Measurements from ENCODE around the gene SNRPB2.

SNRPB2 gene

GRCh38 chr20:16732506-16733152 lies 2.8 kb downstream of the SNRPB2 start:
- no peak for DNase-seq (ENCODE audit: low read depth in 2 of 2)

DNA sequence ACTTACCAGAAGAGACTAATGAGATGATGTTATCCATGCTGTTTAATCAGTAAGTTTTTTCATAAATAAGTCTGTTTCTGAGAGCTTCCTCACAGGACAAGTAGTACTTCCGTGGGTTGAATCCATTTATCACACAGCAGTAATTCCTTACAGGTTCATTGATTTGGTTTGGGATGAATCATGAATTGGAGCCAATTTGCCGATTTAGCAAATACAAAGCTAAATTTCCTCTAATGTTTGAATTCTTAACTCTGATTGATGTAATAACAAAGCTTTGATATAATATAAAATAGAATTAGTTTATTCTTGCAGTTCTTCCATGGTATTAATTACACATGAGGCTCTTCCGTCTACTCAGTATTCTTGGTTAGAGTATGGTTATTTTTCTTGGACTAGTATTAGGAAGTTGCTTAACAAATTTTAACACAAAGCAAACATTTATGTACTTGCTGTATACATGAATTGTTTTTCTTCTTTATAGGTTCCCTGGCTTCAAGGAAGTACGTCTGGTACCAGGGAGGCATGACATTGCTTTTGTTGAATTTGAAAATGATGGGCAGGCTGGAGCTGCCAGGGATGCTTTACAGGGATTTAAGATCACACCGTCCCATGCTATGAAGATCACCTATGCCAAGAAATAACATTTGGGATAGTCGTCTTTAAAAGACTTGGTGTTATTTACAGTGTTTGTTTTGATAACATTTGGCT lies 10.7 kb downstream of the SNRPB2 start:
- DNase-seq (ENCODE audit: low read depth in 2 of 2): no peak

GRCh38 chr20:16744178-16744807 lies 14.5 kb downstream of the SNRPB2 start:
- DNase-seq (ENCODE audit: low read depth in 2 of 2): no peak

DNA sequence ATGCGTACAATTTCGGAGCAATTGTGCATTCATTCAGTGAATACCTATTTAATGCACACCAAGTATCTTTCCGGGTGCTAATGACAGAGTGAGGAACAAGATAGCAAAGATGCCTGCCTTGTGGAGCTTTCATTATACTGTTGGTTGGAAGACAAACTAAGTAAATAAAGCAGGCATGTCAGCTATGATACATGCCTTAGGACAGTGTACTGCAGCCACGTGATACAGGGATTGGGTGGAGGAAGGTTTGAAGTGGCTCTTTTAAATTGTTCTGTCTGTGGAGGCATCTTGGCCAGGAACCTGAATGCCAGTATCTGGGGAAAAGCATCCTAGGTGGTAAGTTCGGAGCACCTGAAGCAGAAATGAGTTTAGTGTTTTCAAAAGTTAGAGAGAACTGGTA lies 15.4 kb downstream of the SNRPB2 start:
- DNase-seq (ENCODE audit: low read depth in 2 of 2): no peak

- no peak for DNase-seq (ENCODE audit: low read depth in 2 of 2)
Observed at GRCh38 chr20:16747291-16747811, 17.5 kb downstream of the SNRPB2 start.

- no peak for DNase-seq (ENCODE audit: low read depth in 2 of 2)
Observed at GRCh38 chr20:16748308-16748900, 18.6 kb downstream of the SNRPB2 start, which contains the start of gene OTOR. TSS of gene OTOR (plus strand) at chr20:16748358. CDS start at chr20:16748402, 44 bp downstream.

DNA sequence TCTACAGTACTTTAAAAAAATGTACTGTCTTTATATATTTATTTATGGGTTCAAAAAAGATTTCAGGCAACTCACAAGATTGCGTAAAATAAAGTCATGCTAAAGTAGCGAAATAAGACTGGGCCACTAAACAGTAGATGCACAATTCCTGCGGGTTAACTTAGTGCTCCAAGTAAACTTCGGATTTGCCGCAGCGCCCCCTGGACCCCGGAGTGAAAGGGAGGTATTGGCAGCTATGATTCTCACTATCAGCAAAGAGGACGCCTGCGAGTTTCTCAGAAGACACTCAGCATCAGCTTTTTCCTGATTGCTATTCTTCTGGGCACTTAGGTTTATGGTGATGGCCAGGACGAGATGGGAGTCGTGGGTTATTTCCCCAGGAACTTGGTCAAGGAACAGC lies 19.7 kb downstream of the SNRPB2 start:
- DNase-seq (ENCODE audit: low read depth in 2 of 2): no peak

DNA sequence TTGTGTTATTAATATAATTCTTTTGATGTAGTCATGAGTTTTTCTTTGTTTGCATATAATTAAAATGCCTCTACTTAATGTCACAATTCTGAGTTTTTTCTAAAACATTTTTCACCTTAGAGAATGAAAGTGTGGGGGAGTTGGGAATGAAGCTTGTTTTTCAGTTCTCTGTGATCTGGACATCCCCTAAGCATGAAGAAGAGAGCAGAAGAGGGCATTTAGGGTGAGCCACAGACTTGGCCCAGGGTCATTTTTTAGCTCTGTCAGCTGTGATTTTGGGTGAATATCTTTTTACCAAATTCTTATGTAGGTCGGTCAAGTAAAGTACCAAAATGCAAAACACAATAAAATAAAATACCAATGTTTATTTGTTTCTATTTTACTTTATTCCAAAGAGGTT lies 22.3 kb downstream of the SNRPB2 start:
- no peak for DNase-seq (ENCODE audit: low read depth in 2 of 2)

GRCh38 chr20:16752901-16753300 lies 23.1 kb downstream of the SNRPB2 start:
- no peak for DNase-seq (ENCODE audit: low read depth in 2 of 2)

GRCh38 chr20:16758454-16759180 lies 28.8 kb downstream of the SNRPB2 start:
- no peak for DNase-seq (ENCODE audit: low read depth in 2 of 2)

DNA sequence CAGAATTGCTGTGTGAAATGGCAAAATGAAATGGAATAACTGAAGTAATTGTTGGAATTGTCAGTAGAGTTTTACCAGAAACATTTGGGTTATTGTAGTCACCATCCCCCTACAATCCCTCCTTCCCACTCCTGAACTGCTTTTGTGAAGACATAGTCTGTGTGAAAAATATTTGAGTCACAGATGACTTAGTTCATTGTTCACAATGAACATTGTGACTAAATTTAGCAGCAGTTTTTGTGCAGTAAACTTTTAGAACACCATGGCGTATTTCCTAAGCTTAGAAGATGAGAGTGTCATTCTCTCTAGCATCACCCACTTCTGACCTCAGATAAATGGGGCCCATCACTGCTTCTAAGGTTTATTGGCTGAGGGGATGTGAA lies 29.3 kb downstream of the SNRPB2 start:
- no peak for DNase-seq (ENCODE audit: low read depth in 2 of 2)

GRCh38 chr20:16760431-16761304 lies 30.8 kb downstream of the SNRPB2 start:
- no peak for DNase-seq (ENCODE audit: low read depth in 2 of 2)

DNA sequence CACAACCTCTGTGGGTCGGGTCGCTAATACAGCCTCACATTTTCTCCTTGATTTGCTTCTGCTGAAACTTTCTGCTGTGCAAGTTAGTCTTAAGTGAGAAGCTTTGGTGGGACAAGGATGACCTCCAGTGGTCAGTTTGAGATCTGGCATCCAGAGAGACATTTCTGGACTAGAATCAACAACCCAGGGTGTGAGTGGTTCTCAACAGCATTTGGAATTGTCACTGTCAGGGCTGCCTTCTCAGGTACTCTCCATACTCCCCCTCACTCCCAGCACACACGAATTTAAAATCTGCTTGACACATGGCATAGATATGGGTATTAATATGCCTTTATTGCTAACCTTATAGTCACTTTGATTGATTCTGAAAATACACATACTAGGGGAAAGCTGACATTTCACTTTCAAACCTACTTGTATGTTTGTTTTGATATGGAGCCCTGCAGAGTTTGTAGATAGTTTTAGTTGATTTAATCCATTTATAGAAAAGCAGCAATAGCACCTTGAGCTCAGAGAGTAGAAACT lies 31.5 kb downstream of the SNRPB2 start:
- peak in 1 of 2 experiments; percentile 22 for DNase-seq (ENCODE audit: low read depth in 2 of 2)

DNA sequence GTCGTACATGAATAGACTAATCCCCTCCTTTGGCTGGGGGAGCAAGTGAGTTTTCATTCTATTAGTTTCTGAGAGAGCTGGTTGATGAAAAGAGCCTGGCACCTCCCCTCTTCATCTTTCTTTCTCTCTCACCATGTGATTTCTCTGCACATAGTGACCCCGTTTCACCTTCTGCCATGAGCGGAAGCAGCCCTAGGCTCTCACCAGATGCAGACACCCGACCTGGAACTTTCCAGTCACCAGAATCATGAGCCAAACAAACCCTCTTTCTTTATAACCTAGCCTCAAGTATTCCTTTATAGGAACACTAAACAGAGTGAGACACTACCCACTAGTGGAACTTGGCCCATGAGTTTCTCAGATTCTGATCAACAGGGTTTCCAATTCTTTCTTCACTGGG lies 34.7 kb downstream of the SNRPB2 start:
- no peak for DNase-seq (ENCODE audit: low read depth in 2 of 2)

GRCh38 chr20:16771213-16771612 lies 41.4 kb downstream of the SNRPB2 start:
- DNase-seq (ENCODE audit: low read depth in 2 of 2): peak in 1 of 2 experiments; percentile 10

- DNase-seq (ENCODE audit: low read depth in 2 of 2): no peak
Observed at GRCh38 chr20:16775961-16776360, 46.1 kb downstream of the SNRPB2 start.

GRCh38 chr20:16777126-16777525 lies 47.3 kb downstream of the SNRPB2 start:
- DNase-seq (ENCODE audit: low read depth in 2 of 2): no peak

DNA sequence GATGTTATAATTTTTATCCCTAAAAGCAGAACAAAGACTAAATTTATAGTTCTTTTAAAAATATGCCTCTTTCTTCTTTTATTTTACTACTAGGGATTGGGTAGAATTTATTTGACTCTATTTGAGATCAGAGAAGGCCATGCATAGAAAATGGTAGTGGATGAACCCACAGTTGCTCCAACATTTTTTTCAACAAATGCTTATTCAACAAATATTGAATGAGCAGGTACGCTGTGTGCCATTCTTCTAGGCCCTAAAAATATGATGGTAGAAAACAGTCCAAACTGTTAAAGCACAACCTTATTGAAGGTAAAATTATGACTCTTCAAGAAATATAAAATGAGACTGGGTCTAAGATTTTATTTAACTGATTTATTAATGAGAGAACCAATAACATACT lies 48.3 kb downstream of the SNRPB2 start:
- no peak for DNase-seq (ENCODE audit: low read depth in 2 of 2)

- DNase-seq (ENCODE audit: low read depth in 2 of 2): no peak
Observed at GRCh38 chr20:16781496-16781895, 51.7 kb downstream of the SNRPB2 start.

DNA sequence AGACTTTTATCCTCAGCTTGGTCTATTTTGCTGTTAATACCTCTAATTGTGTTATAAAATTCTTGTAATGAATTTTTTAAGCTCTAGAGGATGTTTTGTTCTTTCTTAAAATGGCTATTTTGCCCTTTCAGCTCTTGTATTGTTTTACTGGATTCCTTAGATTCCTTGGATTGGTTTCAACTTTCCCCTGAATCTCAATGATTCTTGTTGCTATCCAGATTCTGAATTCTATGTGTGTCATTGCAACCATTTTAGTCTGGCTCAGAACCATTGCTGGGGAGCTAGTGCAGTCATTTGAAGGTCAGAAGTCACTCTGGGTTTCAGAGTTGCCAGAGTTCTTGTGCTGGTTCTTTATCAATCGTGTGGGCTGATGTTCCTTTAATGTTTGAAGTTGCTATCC lies 55.4 kb downstream of the SNRPB2 start:
- no peak for DNase-seq (ENCODE audit: low read depth in 2 of 2)

Data from fibroblast of skin of left biceps (primary cell).